Activated CD4-positive, alpha-beta T cell treated with anti-CD3 and anti-CD28 coated beads for 36 hours (primary cell): ENCODE results near the gene KLK15. TPM values are rescaled to one million over a fixed set of nuclear protein-coding genes. Genes with fewer than 3 reads are reported as not detected.

ENCODE experiments used
- ATAC-seq: fragments of 200-7000 bp; cut with Tn5 transposase; one replicate; pipeline ENCODE4 v1.10.0; 2021; ENCODE audit warnings: mild to moderate bottlenecking, moderate library complexity
- CTCF ChIA-PET: fragments of 350-600 bp; sonication (Branson Sonifier 250); formaldehyde crosslinking; loops from one replicate; lab custom pipeline; 2021; ENCODE audit warnings: antibody characterized with exemption; lab: Charles Lee
- POLR2A ChIA-PET: fragments of 350-600 bp; sonication (Branson Sonifier 250); formaldehyde crosslinking; loops from one replicate; lab custom pipeline; 2021; ENCODE audit warnings: antibody characterized with exemption, inconsistent platforms; lab: Charles Lee
- DNase-seq: peaks from one replicate; pipeline ENCODE4 v3.0.0-alpha.2; 2020
- H3K27ac Mint-ChIP-seq: one replicate; pipeline ENCODE4 v1.8.0; 2021; ENCODE audit warnings: mixed read lengths
- H3K27me3 Mint-ChIP-seq: one replicate; pipeline ENCODE4 v1.8.0; 2021; ENCODE audit warnings: mixed read lengths
- H3K36me3 Mint-ChIP-seq: one replicate; pipeline ENCODE4 v1.8.0; 2021; ENCODE audit warnings: low read depth, mixed read lengths
- H3K4me1 Mint-ChIP-seq: one replicate; pipeline ENCODE4 v1.8.0; 2021; ENCODE audit warnings: mixed read lengths
- H3K4me3 Mint-ChIP-seq: one replicate; pipeline ENCODE4 v1.8.0; 2021; ENCODE audit warnings: mild to moderate bottlenecking, moderate library complexity, mixed read lengths
- H3K9me3 Mint-ChIP-seq: one replicate; pipeline ENCODE4 v1.8.0; 2021; ENCODE audit warnings: low read depth, mixed read lengths
- intact Hi-C, 2 experiments: fragments of 100-400 bp; cut with DNase I in 1 of 2; cut with micrococcal nuclease in 1 of 2; formaldehyde crosslinking; loops; one replicate each; pipeline versions ENCODE4 v1.14.2 to v1.15.1; 2022 to 2024; cut with DNase I, micrococcal nuclease
- total RNA-seq, 2 experiments: library from RNA; stranded (reverse); gene quantifications; one replicate each; pipeline ENCODE4 v1.2.3, GENCODE V29; 2021

The KLK15 gene
- total RNA-seq, 2 experiments from 2014 or later = not detected

DNA sequence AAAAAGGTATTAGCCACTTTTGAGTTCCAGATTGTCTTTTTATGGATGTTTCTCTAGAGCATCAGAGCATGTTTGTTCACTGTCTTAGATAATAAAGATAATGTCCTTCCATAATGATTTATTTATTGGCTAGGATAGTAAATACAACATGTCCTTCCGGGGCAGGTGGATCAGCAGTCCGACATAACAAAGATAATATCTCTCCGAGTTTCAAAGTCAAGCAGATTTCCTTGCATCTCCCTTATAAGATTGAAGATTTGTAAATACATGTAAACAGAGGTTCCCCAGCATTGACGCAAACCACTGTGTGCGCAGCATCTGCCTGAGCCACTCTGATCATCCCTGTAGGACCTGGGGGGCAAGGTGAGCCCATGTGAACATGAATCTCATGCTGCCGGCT lies 8.8 kb upstream of the KLK15 start:
- peaks cover 33% of the 10 kb centered on the region for H3K27me3 Mint-ChIP-seq
- no peak for ATAC-seq
- intact Hi-C loops = no loop called here
- H3K4me3 Mint-ChIP-seq = no peak overlapping the region
- H3K36me3 Mint-ChIP-seq = no peaks in the 10 kb centered on the region
- H3K9me3 Mint-ChIP-seq = peaks cover 9% of the 10 kb centered on the region
- H3K4me1 Mint-ChIP-seq = no peaks in the 10 kb centered on the region
- ChIA-PET POLR2A (no interaction called here), CTCF (no interaction called here)
- DNase-seq = no peak
- H3K27ac Mint-ChIP-seq = no peak overlapping the region

GRCh38 chr19:50839712-50840655 lies 6.6 kb upstream of the KLK15 start:
- H3K9me3 Mint-ChIP-seq = peaks cover 9% of the 10 kb centered on the region
- H3K27me3 Mint-ChIP-seq = peaks cover 46% of the 10 kb centered on the region
- no peaks in the 10 kb centered on the region for H3K36me3 Mint-ChIP-seq
- no peak overlapping the region for H3K4me3 Mint-ChIP-seq
- intact Hi-C loops = loop anchor here in 1 of 2 experiments (5.0 kb wide), 1 partner anchor 82 kb away; no protein-coding TSS in a partner anchor
- no peak for DNase-seq
- POLR2A ChIA-PET = no interaction called here
- ATAC-seq = no peak
- CTCF ChIA-PET = interaction anchor here (0.5 to 0.9 kb wide), 2 partner anchors 17 to 83 kb away, joined by 3 read pairs; no protein-coding TSS in a partner anchor
- peaks cover 7% of the 10 kb centered on the region for H3K4me1 Mint-ChIP-seq
- H3K27ac Mint-ChIP-seq = no peak overlapping the region

- CTCF ChIA-PET = no interaction called here
- no peak for DNase-seq
- intact Hi-C loops = loop anchor here in 1 of 2 experiments (5.0 kb wide), 1 partner anchor 84 kb away; no protein-coding TSS in a partner anchor
- H3K4me3 Mint-ChIP-seq = no peak overlapping the region
- no peak for ATAC-seq
- POLR2A ChIA-PET = no interaction called here
- H3K36me3 Mint-ChIP-seq = no peaks in the 10 kb centered on the region
- H3K27ac Mint-ChIP-seq = no peak overlapping the region
- H3K4me1 Mint-ChIP-seq = peaks cover 7% of the 10 kb centered on the region
- H3K9me3 Mint-ChIP-seq = peaks cover under 1% of the 10 kb centered on the region
- H3K27me3 Mint-ChIP-seq = peaks cover 39% of the 10 kb centered on the region
Observed at GRCh38 chr19:50838239-50838638, 4.9 kb upstream of the KLK15 start.

DNA sequence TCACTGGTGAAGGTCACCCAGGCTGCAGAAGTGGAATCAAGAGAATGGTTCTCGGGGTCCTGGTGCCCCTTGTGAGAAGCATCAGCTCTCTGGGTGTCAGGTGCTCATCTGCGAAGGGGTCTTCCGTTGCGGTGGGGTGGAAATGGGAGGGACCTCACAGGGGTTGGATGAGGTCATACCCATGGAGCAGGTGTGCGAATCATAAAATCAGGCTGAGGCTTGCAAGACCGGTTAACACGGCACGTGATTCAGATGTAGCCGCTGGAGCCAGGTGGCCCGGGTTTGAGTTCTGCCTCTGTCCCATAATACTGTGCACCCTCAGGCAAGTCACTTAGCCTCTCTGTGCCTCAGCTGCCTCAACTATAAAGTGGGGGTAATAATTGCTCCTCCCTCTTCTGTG lies 3.9 kb upstream of the KLK15 start:
- CTCF ChIA-PET = no interaction called here
- no peaks in the 10 kb centered on the region for H3K9me3 Mint-ChIP-seq
- H3K4me3 Mint-ChIP-seq = no peak overlapping the region
- intact Hi-C loops = loop anchor here in 1 of 2 experiments (5.0 kb wide), 1 partner anchor 85 kb away; no protein-coding TSS in a partner anchor
- no peak overlapping the region for H3K27ac Mint-ChIP-seq
- ATAC-seq (no peak), DNase-seq (no peak)
- H3K36me3 Mint-ChIP-seq = no peaks in the 10 kb centered on the region
- POLR2A ChIA-PET = no interaction called here
- H3K27me3 Mint-ChIP-seq = peaks cover 46% of the 10 kb centered on the region
- peaks cover 7% of the 10 kb centered on the region for H3K4me1 Mint-ChIP-seq

- H3K9me3 Mint-ChIP-seq = no peaks in the 10 kb centered on the region
- DNase-seq (no peak), ATAC-seq (no peak)
- H3K27me3 Mint-ChIP-seq = peaks cover 46% of the 10 kb centered on the region
- peak overlapping the region; percentile 68 for H3K4me3 Mint-ChIP-seq
- POLR2A ChIA-PET = no interaction called here
- intact Hi-C loops = loop anchor here in 1 of 2 experiments (1.0 to 5.0 kb wide), 3 partner anchors 18 to 86 kb away; no protein-coding TSS in a partner anchor
- H3K36me3 Mint-ChIP-seq = no peaks in the 10 kb centered on the region
- peak overlapping the region; percentile 37 for H3K27ac Mint-ChIP-seq
- H3K4me1 Mint-ChIP-seq = peaks cover 7% of the 10 kb centered on the region
- CTCF ChIA-PET = no interaction called here
Observed at GRCh38 chr19:50836543-50837195, 3.3 kb upstream of the KLK15 start.

- H3K4me1 Mint-ChIP-seq = peaks cover 7% of the 10 kb centered on the region
- ChIA-PET CTCF (interaction anchor here (1.1 kb wide), 1 partner anchor 38 kb away, joined by 4 read pairs; no protein-coding TSS in a partner anchor), POLR2A (interaction anchor here (0.6 kb wide), 1 partner anchor 298 kb away, joined by 3 read pairs; no protein-coding TSS in a partner anchor)
- H3K36me3 Mint-ChIP-seq = no peaks in the 10 kb centered on the region
- peaks cover 46% of the 10 kb centered on the region for H3K27me3 Mint-ChIP-seq
- DNase-seq (peak; percentile 88), ATAC-seq (peak; percentile 95)
- intact Hi-C loops = loop anchor here in 1 of 2 experiments (1.0 to 5.0 kb wide), 3 partner anchors 18 to 86 kb away; no protein-coding TSS in a partner anchor
- H3K4me3 Mint-ChIP-seq = peak overlapping the region; percentile 68
- H3K27ac Mint-ChIP-seq = peak overlapping the region; percentile 37
- no peaks in the 10 kb centered on the region for H3K9me3 Mint-ChIP-seq
Observed at GRCh38 chr19:50835785-50836542, 2.6 kb upstream of the KLK15 start.

- ATAC-seq (no peak), DNase-seq (no peak)
- Mint-ChIP-seq H3K4me1 (peaks cover 7% of the 10 kb centered on the region), H3K27me3 (peaks cover 46% of the 10 kb centered on the region), H3K9me3 (no peaks in the 10 kb centered on the region), H3K4me3 (peak overlapping the region; percentile 68), H3K27ac (no peak overlapping the region), H3K36me3 (no peaks in the 10 kb centered on the region)
- intact Hi-C loops = loop anchor here in 1 of 2 experiments (5.0 kb wide), 1 partner anchor 87 kb away; no protein-coding TSS in a partner anchor
- ChIA-PET CTCF (interaction anchor here (1.1 kb wide), 1 partner anchor 38 kb away, joined by 4 read pairs; no protein-coding TSS in a partner anchor), POLR2A (interaction anchor here (0.6 kb wide), 1 partner anchor 297 kb away, joined by 3 read pairs; no protein-coding TSS in a partner anchor)
Observed at GRCh38 chr19:50835103-50835784, 1.9 kb upstream of the KLK15 start.

DNA sequence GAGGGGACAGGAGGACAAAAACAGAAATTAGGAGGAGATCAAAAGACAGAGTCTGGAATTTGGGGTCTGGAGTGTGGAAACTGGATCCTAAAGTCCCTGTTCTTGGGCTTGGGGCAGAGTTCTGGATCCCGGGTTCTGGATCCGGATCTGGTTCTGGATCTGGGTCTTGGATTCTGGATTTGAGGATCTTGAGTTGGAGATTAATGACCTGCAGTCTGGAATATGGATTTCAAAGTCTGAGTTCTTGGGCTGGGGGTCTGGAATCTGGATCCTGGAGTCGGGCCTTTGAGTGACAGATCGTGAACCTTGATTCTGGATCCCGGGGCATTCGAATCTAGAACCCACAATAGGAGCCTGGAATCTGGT lies 411 bp upstream of the KLK15 start:
- H3K36me3 Mint-ChIP-seq = no peaks in the 10 kb centered on the region
- no peaks in the 10 kb centered on the region for H3K9me3 Mint-ChIP-seq
- DNase-seq (no peak), ATAC-seq (no peak)
- peaks cover 7% of the 10 kb centered on the region for H3K4me1 Mint-ChIP-seq
- ChIA-PET POLR2A (no interaction called here), CTCF (no interaction called here)
- no peak overlapping the region for H3K27ac Mint-ChIP-seq
- H3K27me3 Mint-ChIP-seq = peaks cover 47% of the 10 kb centered on the region
- H3K4me3 Mint-ChIP-seq = no peak overlapping the region
- intact Hi-C loops = no loop called here

- ChIA-PET CTCF (no interaction called here), POLR2A (no interaction called here)
- DNase-seq (no peak), ATAC-seq (no peak)
- H3K4me1 Mint-ChIP-seq = peaks cover 7% of the 10 kb centered on the region
- no peak overlapping the region for H3K4me3 Mint-ChIP-seq
- intact Hi-C loops = no loop called here
- no peak overlapping the region for H3K27ac Mint-ChIP-seq
- no peaks in the 10 kb centered on the region for H3K9me3 Mint-ChIP-seq
- H3K36me3 Mint-ChIP-seq = no peaks in the 10 kb centered on the region
- H3K27me3 Mint-ChIP-seq = peaks cover 43% of the 10 kb centered on the region
Observed at GRCh38 chr19:50832666-50833065, 708 bp downstream of the KLK15 start.

DNA sequence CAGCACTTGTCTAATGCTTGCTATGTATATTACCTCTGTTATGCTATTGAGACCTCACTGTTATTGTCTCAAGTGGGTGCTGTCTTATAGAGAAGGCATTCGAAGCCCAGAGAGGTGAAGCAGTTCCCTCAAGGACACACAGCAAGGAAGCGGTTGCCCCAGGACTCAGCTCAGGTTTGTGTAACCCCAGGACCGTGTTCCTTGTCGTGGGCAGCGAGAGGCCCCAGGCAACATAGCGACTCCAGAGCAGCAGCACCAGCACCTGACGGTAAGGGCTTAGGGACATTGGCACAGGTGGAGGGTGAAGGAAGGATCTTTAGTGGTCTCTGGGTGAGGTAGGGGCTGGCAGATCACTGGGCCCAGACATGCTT lies 2.4 kb downstream of the KLK15 start:
- ATAC-seq (no peak), DNase-seq (no peak)
- peaks cover 3% of the 10 kb centered on the region for H3K4me1 Mint-ChIP-seq
- ChIA-PET CTCF (no interaction called here), POLR2A (no interaction called here)
- peaks cover 39% of the 10 kb centered on the region for H3K27me3 Mint-ChIP-seq
- no peak overlapping the region for H3K4me3 Mint-ChIP-seq
- H3K36me3 Mint-ChIP-seq = no peaks in the 10 kb centered on the region
- intact Hi-C loops = no loop called here
- no peak overlapping the region for H3K27ac Mint-ChIP-seq
- H3K9me3 Mint-ChIP-seq = no peaks in the 10 kb centered on the region
